Activated naive CD4-positive, alpha-beta T cell treated with anti-CD3 and anti-CD28 coated beads for 36 hours (primary cell): Measurements from ENCODE around the gene C10orf105. TPM values are rescaled to one million over a fixed set of nuclear protein-coding genes. Genes with fewer than 3 reads are reported as not detected.
A peak's percentile ranks its signal among the peaks of the same experiment; 100 is the strongest.

Source experiments
- CTCF ChIA-PET: fragments of 350-600 bp; sonication (Branson Sonifier 250); formaldehyde crosslinking; loops from one replicate; lab custom pipeline; 2021; ENCODE audit warnings: antibody characterized with exemption; lab: Charles Lee
- DNase-seq: peaks from one replicate; pipeline ENCODE4 v3.0.0-alpha.2; 2020
- H3K27ac Mint-ChIP-seq: one replicate; pipeline ENCODE4 v1.8.0; 2021; ENCODE audit warnings: mild to moderate bottlenecking, mixed read lengths
- H3K27me3 Mint-ChIP-seq: one replicate; pipeline ENCODE4 v1.8.0; 2021; ENCODE audit warnings: low read depth, mixed read lengths
- H3K36me3 Mint-ChIP-seq: one replicate; pipeline ENCODE4 v1.8.0; 2021; ENCODE audit warnings: low read depth, mixed read lengths
- H3K4me1 Mint-ChIP-seq: one replicate; pipeline ENCODE4 v1.8.0; 2021; ENCODE audit warnings: low read depth, mixed read lengths
- H3K4me3 Mint-ChIP-seq: one replicate; pipeline ENCODE4 v1.8.0; 2021; ENCODE audit warnings: mild to moderate bottlenecking, moderate library complexity, mixed read lengths
- H3K9me3 Mint-ChIP-seq: one replicate; pipeline ENCODE4 v1.8.0; 2021; ENCODE audit warnings: mixed read lengths
- intact Hi-C: fragments of 100-400 bp; cut with micrococcal nuclease; formaldehyde crosslinking; loops from one replicate; pipeline ENCODE4 v1.15.1; 2023
- total RNA-seq, 2 experiments: library from RNA; stranded (reverse); gene quantifications; one replicate each; pipeline ENCODE4 v1.2.3, GENCODE V29; 2021

C10orf105 gene, protein sequence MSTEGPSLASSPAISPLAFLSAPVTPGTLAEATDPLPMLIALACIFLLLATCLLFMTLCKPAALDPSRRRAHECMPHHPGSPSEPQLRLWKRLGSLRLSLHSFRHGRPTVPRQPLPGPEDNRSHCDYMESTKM
- total RNA-seq: under 1 TPM; 0.32 to 0.36 TPM

DNA sequence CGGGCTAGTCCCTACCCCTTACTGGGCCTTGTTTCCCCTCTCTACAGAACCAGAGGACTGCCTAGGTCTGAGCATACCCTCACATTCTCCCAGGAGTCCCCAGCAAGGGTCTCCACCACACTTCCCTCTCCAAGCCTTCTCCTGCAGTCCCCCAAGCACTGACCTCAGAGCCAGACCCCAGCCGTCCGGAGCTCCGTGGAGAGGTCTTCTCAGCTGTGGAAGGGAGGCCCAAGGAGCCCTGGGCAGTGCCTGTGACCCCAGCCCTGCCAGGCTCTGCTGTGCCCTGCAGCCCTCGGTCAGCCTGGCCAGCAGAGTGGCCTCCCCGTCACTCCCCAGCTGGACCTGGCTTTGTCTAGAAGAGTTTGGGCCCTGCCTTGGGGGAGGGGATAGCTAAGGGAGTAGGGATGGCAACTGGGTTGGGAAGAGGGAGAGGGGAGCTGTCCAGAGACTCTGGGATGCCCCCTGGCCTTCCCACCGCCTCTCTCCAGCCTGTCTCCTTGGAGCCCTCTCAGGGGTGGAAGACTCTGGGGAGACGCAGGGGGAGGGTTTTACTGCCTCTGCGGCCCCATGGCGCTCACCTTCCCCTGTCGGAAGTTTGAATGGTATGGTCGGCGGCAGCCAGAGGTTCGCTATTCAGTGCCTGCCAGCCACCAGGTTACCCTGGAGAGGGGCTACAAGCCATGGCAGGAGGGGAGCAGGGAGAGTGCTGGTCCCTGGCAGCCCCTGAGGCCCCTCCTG, at the start of gene C10orf105:
Gene C10orf105 (minus strand): TSS at position 315 of the 738 bp plus-strand sequence. CDS start 3,441 bp downstream, outside the sequence.
- Mint-ChIP-seq H3K4me1 (peaks cover 48% of the 10 kb centered on the region), H3K9me3 (no peaks in the 10 kb centered on the region), H3K27ac (no peak within 1 kb of the TSS), H3K4me3 (no peak within 1 kb of the TSS), H3K27me3 (no peaks in the 10 kb centered on the region), H3K36me3 (no peaks in the 10 kb centered on the region)
- no peak for DNase-seq
- intact Hi-C loops: no loop called here
- CTCF ChIA-PET: interaction anchor here (0.7 to 4.6 kb wide), 3 partner anchors 11 to 53 kb away, joined by 3 to 29 read pairs (median 4); no protein-coding TSS in a partner anchor

- intact Hi-C loops: loop anchor here (2.0 to 10.0 kb wide), 4 partner anchors 121 to 530 kb away; partner anchors contain the start of gene SPOCK2
- Mint-ChIP-seq H3K27me3 (no peaks in the 10 kb centered on the region), H3K9me3 (no peaks in the 10 kb centered on the region), H3K4me1 (peaks cover 88% of the 10 kb centered on the region), H3K27ac (peak overlapping the region; percentile 98), H3K4me3 (peak overlapping the region; percentile 52), H3K36me3 (peaks cover 37% of the 10 kb centered on the region)
- CTCF ChIA-PET: interaction anchor here (0.6 to 5.3 kb wide), 7 partner anchors 11 to 380 kb away, joined by 4 to 47 read pairs (median 5); no protein-coding TSS in a partner anchor
- DNase-seq: no peak
These were observed 48.0 kb upstream of the C10orf105 start for GRCh38 chr10:71767420-71768035.

GRCh38 chr10:71766717-71767419, 47.3 kb upstream of the C10orf105 start:
- Mint-ChIP-seq H3K27me3 (no peaks in the 10 kb centered on the region), H3K4me1 (peaks cover 89% of the 10 kb centered on the region), H3K9me3 (no peaks in the 10 kb centered on the region), H3K27ac (peak overlapping the region; percentile 98), H3K36me3 (peaks cover 32% of the 10 kb centered on the region), H3K4me3 (peak overlapping the region; percentile 52)
- CTCF ChIA-PET: interaction anchor here (0.6 to 5.3 kb wide), 6 partner anchors 10 to 379 kb away, joined by 3 to 47 read pairs (median 5); no protein-coding TSS in a partner anchor
- intact Hi-C loops: loop anchor here (5.0 to 10.0 kb wide), 2 partner anchors 398 to 530 kb away; no protein-coding TSS in a partner anchor
- DNase-seq: no peak

DNA sequence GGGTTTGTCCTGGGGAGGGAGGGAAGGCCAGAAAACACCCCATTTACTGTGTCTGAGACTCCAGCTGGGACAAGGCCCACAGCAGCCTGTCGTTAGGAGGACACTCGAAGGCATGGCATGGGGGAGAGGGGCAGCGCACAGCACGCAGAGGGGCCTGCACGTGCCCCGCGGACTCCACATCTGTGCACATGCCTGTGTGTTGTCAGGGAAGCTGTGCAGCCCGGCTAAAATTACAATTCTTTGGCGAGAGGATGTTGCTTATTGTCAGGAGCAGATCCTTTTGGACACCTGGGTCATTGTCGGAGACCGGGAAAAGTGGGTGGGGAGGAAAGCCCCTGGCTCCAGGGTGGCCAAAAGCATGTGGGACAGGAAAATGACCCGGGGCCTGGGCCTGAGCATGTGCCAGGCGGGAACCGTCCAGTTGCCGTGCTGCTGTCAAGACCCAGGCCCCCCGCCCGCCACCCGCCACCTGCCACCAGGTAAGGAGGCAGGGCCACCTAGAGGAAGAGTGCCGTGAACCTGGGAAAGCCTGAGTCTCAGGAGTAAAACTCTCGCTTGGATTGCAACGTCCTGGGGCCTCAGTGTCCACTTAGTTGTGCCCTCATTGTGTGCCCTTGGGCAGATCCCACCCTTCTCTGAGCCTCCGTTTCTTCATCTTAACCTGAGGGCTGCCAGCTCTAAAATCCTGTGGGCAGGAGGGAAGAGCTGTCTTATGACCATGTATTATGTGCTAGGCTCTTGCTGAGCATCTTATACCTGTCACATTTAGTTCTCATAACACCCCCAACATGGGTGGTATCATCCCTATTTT, 46.5 kb upstream of the C10orf105 start:
- Mint-ChIP-seq H3K4me1 (peaks cover 91% of the 10 kb centered on the region), H3K36me3 (peaks cover 31% of the 10 kb centered on the region), H3K4me3 (no peak overlapping the region), H3K9me3 (no peaks in the 10 kb centered on the region), H3K27me3 (no peaks in the 10 kb centered on the region), H3K27ac (peak overlapping the region; percentile 98)
- CTCF ChIA-PET: interaction anchor here (0.9 to 5.3 kb wide), 6 partner anchors 9 to 446 kb away, joined by 3 to 47 read pairs (median 4); no protein-coding TSS in a partner anchor
- no peak for DNase-seq
- intact Hi-C loops: loop anchor here (5.0 to 10.0 kb wide), 2 partner anchors 399 to 531 kb away; no protein-coding TSS in a partner anchor

DNA sequence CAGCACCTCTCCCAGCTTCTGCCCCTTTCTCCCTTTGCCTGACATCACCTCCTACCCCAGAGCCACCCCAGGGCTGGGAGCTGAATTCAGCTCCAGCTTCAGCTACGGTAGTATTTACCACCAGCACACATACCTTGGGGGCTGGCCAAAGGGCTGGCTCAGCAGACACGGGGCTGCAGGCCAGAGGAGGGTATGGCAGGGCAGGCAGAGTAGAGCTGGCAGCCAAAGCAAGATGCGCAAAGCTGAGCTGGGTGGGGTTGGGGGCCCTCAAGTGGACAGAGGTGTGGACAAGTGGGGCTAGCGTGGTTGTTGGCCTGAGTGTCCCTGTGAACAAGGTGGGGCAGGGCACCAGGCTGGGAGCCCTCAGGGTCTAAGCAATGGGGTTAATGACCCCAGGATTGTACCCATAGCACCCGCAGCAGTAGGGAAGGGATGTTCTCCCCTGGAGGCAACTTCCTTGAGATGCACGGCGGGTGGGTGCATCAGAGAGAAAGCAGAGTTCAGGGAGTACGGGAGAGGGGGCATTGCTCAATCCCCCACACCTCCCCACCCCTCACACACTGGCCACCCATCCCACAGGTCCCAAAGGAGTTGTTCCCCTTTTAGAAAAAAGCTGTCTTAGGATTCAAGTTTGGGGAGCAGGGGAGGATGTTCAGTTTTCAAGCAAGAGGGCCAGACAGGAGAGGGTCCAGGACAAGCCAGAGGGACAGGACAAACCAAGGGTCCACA, 45.8 kb upstream of the C10orf105 start:
- intact Hi-C loops: loop anchor here (5.0 to 10.0 kb wide), 2 partner anchors 399 to 532 kb away; no protein-coding TSS in a partner anchor
- Mint-ChIP-seq H3K27ac (peak overlapping the region; percentile 98), H3K4me1 (peaks cover 92% of the 10 kb centered on the region), H3K9me3 (no peaks in the 10 kb centered on the region), H3K27me3 (no peaks in the 10 kb centered on the region), H3K4me3 (no peak overlapping the region), H3K36me3 (peaks cover 32% of the 10 kb centered on the region)
- CTCF ChIA-PET: interaction anchor here (0.9 to 5.3 kb wide), 7 partner anchors 8 to 445 kb away, joined by 3 to 47 read pairs (median 4); partner anchors contain the start of gene VSIR
- DNase-seq: no peak

DNA sequence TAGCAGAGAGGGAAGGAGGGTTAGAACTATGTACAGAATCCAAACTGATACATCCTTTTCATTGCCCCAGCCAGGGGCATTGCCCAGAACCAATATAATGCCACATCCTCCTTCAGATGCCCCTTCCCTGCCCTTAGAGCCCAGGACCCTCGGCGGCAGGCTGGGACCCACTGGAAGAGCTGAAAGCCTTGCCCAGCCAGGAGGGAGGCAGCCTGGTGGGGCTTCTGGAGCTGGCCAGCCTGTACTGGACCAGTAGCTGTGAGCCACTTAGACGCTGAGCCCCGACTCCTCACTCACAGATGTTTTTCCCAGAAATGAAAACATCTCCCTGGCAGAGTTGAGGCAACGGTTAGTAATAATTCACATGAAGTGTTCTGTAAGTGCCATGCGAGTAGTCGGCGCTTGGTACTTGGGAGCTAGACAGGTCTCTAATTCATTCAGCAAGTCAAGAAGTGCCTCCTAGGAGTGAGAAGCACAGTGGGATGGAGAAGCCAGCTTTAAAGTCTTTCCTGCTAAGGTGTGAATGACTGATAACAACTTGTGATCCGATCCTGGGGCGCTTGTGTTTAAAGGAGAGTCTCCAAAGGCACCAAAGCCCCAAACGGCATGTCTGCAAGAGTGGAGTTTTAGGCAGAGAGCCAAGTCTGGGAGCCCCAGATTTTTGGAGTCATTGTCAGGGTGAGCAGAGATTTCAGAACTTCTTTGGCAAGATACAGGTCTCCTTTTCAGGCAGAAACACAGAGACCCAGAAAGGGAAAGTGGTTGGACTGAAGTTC, 44.0 kb upstream of the C10orf105 start:
- Mint-ChIP-seq H3K36me3 (peaks cover 38% of the 10 kb centered on the region), H3K4me3 (no peak overlapping the region), H3K9me3 (no peaks in the 10 kb centered on the region), H3K27me3 (no peaks in the 10 kb centered on the region), H3K27ac (peak overlapping the region; percentile 98), H3K4me1 (peaks cover 86% of the 10 kb centered on the region)
- CTCF ChIA-PET: interaction anchor here (0.6 to 3.3 kb wide), 6 partner anchors 10 to 380 kb away, joined by 3 to 22 read pairs (median 4); partner anchors contain the start of gene VSIR
- intact Hi-C loops: loop anchor here (10.0 kb wide), 1 partner anchor 401 kb away; no protein-coding TSS in a partner anchor
- no peak for DNase-seq

- Mint-ChIP-seq H3K4me3 (no peak overlapping the region), H3K27me3 (no peaks in the 10 kb centered on the region)
- intact Hi-C loops: loop anchor here (10.0 kb wide), 1 partner anchor 402 kb away; no protein-coding TSS in a partner anchor
These were observed 42.7 kb upstream of the C10orf105 start for GRCh38 chr10:71762324-71762723.

DNA sequence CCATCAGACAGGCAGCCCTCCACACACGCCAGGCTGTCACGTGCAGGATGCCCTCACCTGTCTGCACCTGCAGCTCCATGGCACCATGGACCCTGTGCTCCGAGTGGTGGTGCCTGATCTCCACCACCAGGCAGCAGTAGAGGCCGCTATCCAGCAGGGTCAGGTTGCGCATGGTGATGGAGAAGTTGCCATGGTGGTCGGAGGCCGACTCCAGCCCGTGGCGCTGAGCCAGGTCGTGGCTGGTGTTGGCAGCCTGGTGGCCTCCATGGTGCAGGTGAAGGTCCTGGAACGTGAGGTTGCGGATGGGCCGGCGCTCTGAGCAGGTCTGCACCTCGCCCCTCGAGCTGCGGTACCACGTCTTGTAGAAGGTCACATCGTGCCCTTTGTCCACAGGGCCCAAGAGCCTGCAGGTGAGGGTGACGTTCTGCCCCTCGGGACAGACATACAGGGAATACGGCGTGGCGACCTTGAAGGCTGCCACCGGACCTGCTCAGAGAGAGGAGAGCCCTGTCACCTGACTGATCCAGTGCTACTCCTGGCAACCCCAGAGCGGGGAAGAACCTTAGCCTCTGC, 42.0 kb upstream of the C10orf105 start:
- Mint-ChIP-seq H3K9me3 (no peaks in the 10 kb centered on the region), H3K4me3 (no peak overlapping the region), H3K4me1 (peaks cover 87% of the 10 kb centered on the region), H3K36me3 (peaks cover 31% of the 10 kb centered on the region), H3K27me3 (no peaks in the 10 kb centered on the region), H3K27ac (peak overlapping the region; percentile 79)
- intact Hi-C loops: loop anchor here (10.0 kb wide), 1 partner anchor 403 kb away; no protein-coding TSS in a partner anchor
- CTCF ChIA-PET: interaction anchor here (0.9 to 1.8 kb wide), 3 partner anchors 12 to 52 kb away, joined by 3 to 8 read pairs (median 6); partner anchors contain the start of gene VSIR
- peak; percentile 27 for DNase-seq

More at GRCh38 chr10:71762324-71762723, 42.7 kb upstream of the C10orf105 start:
- H3K27ac Mint-ChIP-seq: peak overlapping the region; percentile 79
- CTCF ChIA-PET: interaction anchor here (1.3 to 3.3 kb wide), 2 partner anchors 11 to 19 kb away, joined by 3 to 22 read pairs; partner anchors contain the start of gene VSIR
- H3K9me3 Mint-ChIP-seq: no peaks in the 10 kb centered on the region
- H3K4me1 Mint-ChIP-seq: peaks cover 87% of the 10 kb centered on the region
- H3K36me3 Mint-ChIP-seq: peaks cover 34% of the 10 kb centered on the region
- DNase-seq: no peak

DNA sequence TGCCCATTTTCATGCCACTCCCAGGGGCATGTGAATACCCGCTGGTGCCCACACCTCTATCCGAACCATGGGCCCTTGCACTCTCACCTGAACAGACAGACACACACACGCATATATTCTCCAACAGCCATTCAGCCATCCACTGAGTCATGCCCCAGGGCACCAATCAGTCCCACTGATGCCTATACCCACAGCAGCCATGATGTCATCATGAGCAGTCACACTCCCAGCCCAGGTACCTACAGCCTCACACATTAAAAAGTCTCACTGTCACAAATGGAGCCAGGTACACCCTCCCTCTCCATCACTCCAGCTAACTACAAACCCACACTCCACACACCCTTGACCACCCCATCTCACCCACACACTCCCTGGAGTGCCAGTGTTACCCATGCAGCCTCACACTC, 41.5 kb upstream of the C10orf105 start:
- no peaks in the 10 kb centered on the region for H3K27me3 Mint-ChIP-seq
- H3K4me1 Mint-ChIP-seq: peaks cover 87% of the 10 kb centered on the region
- H3K9me3 Mint-ChIP-seq: no peaks in the 10 kb centered on the region
- peaks cover 34% of the 10 kb centered on the region for H3K36me3 Mint-ChIP-seq
- CTCF ChIA-PET: interaction anchor here (0.9 to 1.8 kb wide), 3 partner anchors 12 to 53 kb away, joined by 3 to 8 read pairs (median 6); partner anchors contain the start of gene VSIR
- intact Hi-C loops: loop anchor here (10.0 kb wide), 1 partner anchor 404 kb away; no protein-coding TSS in a partner anchor
- H3K4me3 Mint-ChIP-seq: no peak overlapping the region
- H3K27ac Mint-ChIP-seq: peak overlapping the region; percentile 79
- DNase-seq: peak; percentile 72
